ENCODE data around the gene TRIM32.

GRCh38 chr9:116694785-116695291, 7.7 kb downstream of the TRIM32 start:
- TF ChIP-seq, protein P1, sequence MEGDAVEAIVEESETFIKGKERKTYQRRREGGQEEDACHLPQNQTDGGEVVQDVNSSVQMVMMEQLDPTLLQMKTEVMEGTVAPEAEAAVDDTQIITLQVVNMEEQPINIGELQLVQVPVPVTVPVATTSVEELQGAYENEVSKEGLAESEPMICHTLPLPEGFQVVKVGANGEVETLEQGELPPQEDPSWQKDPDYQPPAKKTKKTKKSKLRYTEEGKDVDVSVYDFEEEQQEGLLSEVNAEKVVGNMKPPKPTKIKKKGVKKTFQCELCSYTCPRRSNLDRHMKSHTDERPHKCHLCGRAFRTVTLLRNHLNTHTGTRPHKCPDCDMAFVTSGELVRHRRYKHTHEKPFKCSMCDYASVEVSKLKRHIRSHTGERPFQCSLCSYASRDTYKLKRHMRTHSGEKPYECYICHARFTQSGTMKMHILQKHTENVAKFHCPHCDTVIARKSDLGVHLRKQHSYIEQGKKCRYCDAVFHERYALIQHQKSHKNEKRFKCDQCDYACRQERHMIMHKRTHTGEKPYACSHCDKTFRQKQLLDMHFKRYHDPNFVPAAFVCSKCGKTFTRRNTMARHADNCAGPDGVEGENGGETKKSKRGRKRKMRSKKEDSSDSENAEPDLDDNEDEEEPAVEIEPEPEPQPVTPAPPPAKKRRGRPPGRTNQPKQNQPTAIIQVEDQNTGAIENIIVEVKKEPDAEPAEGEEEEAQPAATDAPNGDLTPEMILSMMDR (IDR thresholded peaks at IDR 0.05; ENCODE audit: insufficient read depth, low read depth, low read length) = no peak
- TF ChIP-seq EZH2 (IDR thresholded peaks at IDR 0.05; ENCODE audit: insufficient read depth, low read length) = no peak

Data from astrocyte (in vitro differentiated cells and primary cell).